Measurements from ENCODE around the gene MRPL27.

The MRPL27 gene

DNA sequence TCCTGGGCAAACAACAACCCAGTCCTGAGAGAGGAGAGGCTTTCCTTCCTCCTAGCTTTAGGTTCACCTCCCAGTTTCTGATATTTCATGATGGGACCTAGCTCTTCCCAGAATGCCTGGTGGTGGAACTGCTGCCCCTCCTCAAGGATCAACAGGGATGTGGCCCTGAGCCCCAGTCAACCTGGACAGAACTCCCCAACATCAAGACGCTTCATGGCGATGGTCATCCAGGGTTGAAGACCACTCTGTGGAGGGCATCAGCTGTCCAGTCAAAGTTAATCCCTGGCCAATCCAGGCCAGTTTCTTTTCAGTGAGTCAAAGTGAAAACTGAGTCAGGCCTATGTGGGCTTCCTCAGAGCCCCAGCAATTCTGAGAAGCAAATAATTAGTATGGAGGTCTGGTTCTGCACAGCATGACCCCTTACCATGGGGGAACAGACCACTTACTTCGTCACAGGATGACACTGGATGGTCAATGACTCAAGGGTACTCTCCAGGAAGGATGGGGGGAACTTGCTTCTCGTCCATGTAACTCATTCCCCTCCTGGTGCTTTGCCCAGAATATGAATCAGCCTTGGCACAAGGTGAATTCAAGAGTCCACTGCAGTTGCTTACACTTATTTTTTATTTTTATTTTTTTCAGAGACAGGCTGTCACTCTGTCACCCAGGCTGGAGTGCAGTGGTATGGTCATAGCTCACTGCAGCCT lies 41.7 kb downstream of the MRPL27 start:
- Histone ChIP-seq H4K20me1 (no peaks in the 10 kb centered on the region), H3K27me3 (no peaks in the 10 kb centered on the region), H3K27ac (no peak overlapping the region), H3K9me3 (no peaks in the 10 kb centered on the region), H3K4me2 (no peak overlapping the region), H3K4me1 (peaks cover 70% of the 10 kb centered on the region), H3K36me3 (no peaks in the 10 kb centered on the region), H3K9ac (no peak overlapping the region), H3K4me3 (no peak overlapping the region)
- no peak for TF ChIP-seq Cebpa-rat (IDR thresholded peaks at IDR 0.05)

GRCh38 chr17:50330151-50330775 lies 42.7 kb downstream of the MRPL27 start:
- Histone ChIP-seq H3K4me3 (no peak overlapping the region), H3K27ac (no peak overlapping the region), H3K9me3 (no peaks in the 10 kb centered on the region), H3K4me2 (no peak overlapping the region), H4K20me1 (no peaks in the 10 kb centered on the region), H3K9ac (no peak overlapping the region), H3K36me3 (no peaks in the 10 kb centered on the region), H3K27me3 (no peaks in the 10 kb centered on the region), H3K4me1 (peaks cover 70% of the 10 kb centered on the region)
- no peak for TF ChIP-seq Cebpa-rat (IDR thresholded peaks at IDR 0.05)

- no peak overlapping the region for H3K27ac ChIP-seq
- TF ChIP-seq Cebpa-rat (IDR thresholded peaks at IDR 0.05) = no peak
- H3K4me2 ChIP-seq = no peak overlapping the region
- no peaks in the 10 kb centered on the region for H4K20me1 ChIP-seq
- H3K9me3 ChIP-seq = no peaks in the 10 kb centered on the region
- no peak overlapping the region for H3K4me3 ChIP-seq
- H3K27me3 ChIP-seq = no peaks in the 10 kb centered on the region
- peaks cover 70% of the 10 kb centered on the region for H3K4me1 ChIP-seq
- no peaks in the 10 kb centered on the region for H3K36me3 ChIP-seq
- no peak overlapping the region for H3K9ac ChIP-seq
Observed at GRCh38 chr17:50329716-50330115, 43.3 kb downstream of the MRPL27 start.

DNA sequence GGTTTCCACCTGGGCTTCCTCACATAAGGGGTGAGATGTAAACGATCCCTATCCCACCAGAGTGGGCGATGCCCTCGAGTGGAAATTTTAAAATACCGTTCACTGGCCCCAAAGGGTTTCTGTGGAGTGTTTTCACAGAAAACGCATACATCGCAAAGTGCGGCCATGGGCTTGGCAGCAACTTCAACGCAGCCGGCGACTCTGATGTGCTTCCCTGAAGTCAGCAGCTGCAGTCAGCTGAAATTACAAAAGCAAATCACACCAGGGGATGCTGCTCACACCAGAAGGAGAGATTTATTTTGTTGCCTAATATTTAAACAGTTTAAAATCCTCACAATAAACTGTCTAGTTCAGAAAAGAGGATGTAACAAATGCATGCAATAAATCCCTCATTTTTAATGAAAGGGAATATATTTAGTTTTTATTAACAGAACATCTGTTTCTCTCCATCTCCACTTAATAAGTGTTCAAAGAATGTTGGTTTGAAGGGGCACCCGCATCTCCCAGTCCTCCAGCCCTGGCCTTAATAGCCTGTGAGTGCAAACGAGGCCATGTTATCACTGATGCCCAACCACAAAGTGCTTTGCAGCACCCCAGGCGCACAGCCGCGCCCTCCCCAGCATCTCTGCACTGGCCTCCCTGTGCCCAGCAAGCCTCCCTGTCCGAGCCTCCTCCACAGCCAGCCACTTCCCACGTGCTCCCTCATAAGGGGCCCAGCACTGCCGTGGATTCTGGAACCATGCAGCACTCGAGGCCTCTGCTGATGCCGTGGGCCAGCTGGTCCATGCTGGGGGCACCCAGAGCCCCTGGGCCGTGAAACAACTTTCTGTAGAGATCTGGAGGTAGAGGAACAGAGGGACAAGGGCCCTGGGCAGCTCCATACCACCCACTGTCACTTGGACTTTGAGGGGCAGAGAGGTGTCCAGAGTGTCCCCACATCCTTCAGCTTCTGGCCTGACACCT lies 44.3 kb downstream of the MRPL27 start:
- Histone ChIP-seq H3K4me2 (peak overlapping the region; percentile 80), H3K27ac (peak overlapping the region; percentile 69), H3K27me3 (no peaks in the 10 kb centered on the region), H3K4me3 (peak overlapping the region; percentile 39; the same call in 1 of the 2 replicates), H3K9me3 (no peaks in the 10 kb centered on the region), H4K20me1 (no peaks in the 10 kb centered on the region), H3K9ac (peak overlapping the region; percentile 56), H3K4me1 (peaks cover 62% of the 10 kb centered on the region), H3K36me3 (no peaks in the 10 kb centered on the region)
- no peak for TF ChIP-seq Cebpa-rat (IDR thresholded peaks at IDR 0.05)

DNA sequence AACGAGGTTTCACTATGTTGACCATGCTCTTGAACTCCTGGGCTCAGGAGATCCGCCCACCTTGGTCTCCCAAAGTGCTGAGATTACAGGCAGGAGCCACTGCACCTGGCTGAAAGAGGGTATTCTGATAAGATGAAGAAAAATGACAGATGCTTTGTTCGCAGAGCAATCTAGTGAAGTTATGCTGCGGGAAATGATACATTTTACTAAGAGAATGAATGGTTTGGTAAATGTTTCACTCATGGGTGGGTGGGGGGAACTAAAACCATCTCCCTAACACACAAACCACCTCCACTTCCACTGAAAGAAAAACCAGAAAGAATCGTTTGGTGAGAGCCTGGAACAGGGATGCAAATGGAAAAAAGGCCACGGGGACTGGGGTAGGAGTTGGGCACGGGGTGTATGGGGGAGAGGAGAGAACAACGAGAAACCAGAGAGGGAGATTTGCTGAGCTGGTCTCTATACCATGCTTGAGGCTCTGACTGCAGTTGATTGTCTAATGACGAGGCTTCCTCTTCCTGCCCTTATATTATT lies 46.1 kb downstream of the MRPL27 start:
- H3K27ac ChIP-seq = no peak overlapping the region
- H4K20me1 ChIP-seq = no peaks in the 10 kb centered on the region
- H3K27me3 ChIP-seq = no peaks in the 10 kb centered on the region
- H3K4me2 ChIP-seq = peak overlapping the region; percentile 80
- no peak for TF ChIP-seq Cebpa-rat (IDR thresholded peaks at IDR 0.05)
- no peaks in the 10 kb centered on the region for H3K36me3 ChIP-seq
- H3K4me3 ChIP-seq = no peak overlapping the region
- no peak overlapping the region for H3K9ac ChIP-seq
- peaks cover 55% of the 10 kb centered on the region for H3K4me1 ChIP-seq
- no peaks in the 10 kb centered on the region for H3K9me3 ChIP-seq

DNA sequence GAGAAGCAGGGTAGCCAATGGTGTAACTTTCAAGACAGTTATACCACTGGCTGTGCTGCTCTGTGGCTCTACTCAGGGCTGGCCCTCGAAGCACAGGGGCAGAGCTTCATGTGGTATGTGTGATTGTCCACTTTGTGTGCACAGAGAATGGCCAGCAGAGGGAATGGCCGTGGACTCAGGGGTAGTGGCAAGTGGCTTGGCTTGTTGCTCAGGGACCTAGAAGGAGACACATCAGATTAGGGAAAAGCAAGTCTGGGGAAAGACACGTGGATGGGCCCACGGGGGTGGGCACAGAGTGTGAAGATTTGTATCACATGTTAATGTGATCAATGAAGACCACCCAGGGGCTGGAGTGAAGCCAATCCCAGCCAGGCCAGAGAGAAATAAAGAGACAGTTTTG lies 47.1 kb downstream of the MRPL27 start:
- no peaks in the 10 kb centered on the region for H4K20me1 ChIP-seq
- no peak overlapping the region for H3K9ac ChIP-seq
- H3K36me3 ChIP-seq = no peaks in the 10 kb centered on the region
- H3K4me3 ChIP-seq = no peak overlapping the region
- H3K27ac ChIP-seq = no peak overlapping the region
- H3K4me1 ChIP-seq = peaks cover 52% of the 10 kb centered on the region
- H3K9me3 ChIP-seq = no peaks in the 10 kb centered on the region
- 0 out of 2 replicates have a peak overlapping the region, but pooled peaks have one; percentile 80 for H3K4me2 ChIP-seq
- no peaks in the 10 kb centered on the region for H3K27me3 ChIP-seq
- no peak for TF ChIP-seq Cebpa-rat (IDR thresholded peaks at IDR 0.05)

DNA sequence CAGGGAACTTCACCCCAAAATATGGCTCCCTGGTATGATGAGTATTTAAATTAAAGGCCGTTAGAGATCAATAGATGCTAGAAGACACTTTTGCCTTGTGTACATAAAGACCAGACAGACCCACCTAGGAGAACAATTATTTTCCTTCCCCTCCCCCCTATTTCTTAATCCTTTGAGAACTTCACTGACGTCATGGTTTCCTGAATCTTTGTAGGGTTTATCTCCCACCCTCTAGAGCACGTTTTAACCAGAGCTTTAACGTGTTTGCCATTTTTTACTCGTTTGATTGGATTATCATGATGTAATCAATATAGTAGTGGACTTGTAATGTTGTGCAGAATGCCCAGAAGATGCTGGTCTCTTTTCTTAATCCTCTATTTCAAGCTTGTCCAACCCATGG lies 49.9 kb downstream of the MRPL27 start:
- no peaks in the 10 kb centered on the region for H3K36me3 ChIP-seq
- no peaks in the 10 kb centered on the region for H4K20me1 ChIP-seq

GRCh38 chr17:50322271-50322670 lies 50.7 kb downstream of the MRPL27 start:
- Histone ChIP-seq H3K4me3 (no peak overlapping the region), H3K9ac (no peak overlapping the region), H3K36me3 (no peaks in the 10 kb centered on the region), H4K20me1 (no peaks in the 10 kb centered on the region), H3K4me2 (no peak overlapping the region), H3K4me1 (peaks cover 21% of the 10 kb centered on the region), H3K27ac (no peak overlapping the region), H3K27me3 (no peaks in the 10 kb centered on the region), H3K9me3 (no peaks in the 10 kb centered on the region)
- TF ChIP-seq Cebpa-rat (IDR thresholded peaks at IDR 0.05) = no peak

More for the DNA sequence above, 49.9 kb downstream of the MRPL27 start:
- H3K4me1 ChIP-seq = peaks cover 29% of the 10 kb centered on the region
- H3K9ac ChIP-seq = no peak overlapping the region
- no peak for TF ChIP-seq Cebpa-rat (IDR thresholded peaks at IDR 0.05)
- H3K27ac ChIP-seq = no peak overlapping the region
- no peak overlapping the region for H3K4me3 ChIP-seq
- peak overlapping the region; percentile 26; the same call in 1 of the 2 replicates for H3K4me2 ChIP-seq
- H3K27me3 ChIP-seq = no peaks in the 10 kb centered on the region
- no peaks in the 10 kb centered on the region for H3K9me3 ChIP-seq

DNA sequence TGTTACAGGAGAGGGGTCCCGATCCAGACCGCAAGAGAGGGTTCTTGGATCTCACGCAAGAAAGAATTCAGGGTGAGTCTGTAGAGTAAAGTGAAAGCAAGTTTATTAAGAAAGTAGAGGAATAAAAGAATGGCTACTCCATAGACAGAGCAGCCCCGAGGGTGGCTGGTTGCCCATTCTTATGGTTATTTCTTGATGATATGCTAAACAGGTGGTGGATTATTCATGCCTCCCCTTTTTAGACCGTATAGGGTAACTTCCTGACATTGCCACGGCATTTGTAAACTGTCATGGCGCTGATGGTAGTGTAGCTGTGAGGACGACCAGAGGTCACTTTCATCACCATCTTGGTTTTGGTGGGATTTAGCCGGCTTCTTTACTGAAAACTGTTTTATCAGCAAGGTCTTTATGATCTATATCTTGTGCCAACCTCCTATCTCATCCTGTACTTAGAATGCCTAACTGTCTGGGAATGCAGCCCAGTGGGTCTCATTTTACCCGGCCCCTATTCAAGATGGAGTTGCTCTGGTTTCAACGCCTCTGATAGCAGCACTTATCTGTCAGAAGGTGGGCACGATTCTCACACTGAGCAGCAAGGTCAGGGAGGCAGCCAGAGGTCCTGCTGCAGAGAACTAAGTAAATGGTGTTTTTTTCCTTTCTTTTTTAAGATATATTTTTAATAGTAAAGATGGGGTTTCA lies 53.5 kb downstream of the MRPL27 start:
- H3K4me3 ChIP-seq = no peak overlapping the region

More for the DNA sequence above, 53.5 kb downstream of the MRPL27 start:
- Histone ChIP-seq H3K27ac (no peak overlapping the region), H3K4me2 (no peak overlapping the region), H3K4me1 (peaks cover 19% of the 10 kb centered on the region), H3K36me3 (no peaks in the 10 kb centered on the region), H3K27me3 (no peaks in the 10 kb centered on the region), H4K20me1 (no peaks in the 10 kb centered on the region), H3K9ac (no peak overlapping the region), H3K9me3 (no peaks in the 10 kb centered on the region)
- no peak for TF ChIP-seq Cebpa-rat (IDR thresholded peaks at IDR 0.05)
